T47D (cell line): ENCODE data around the gene DPF3.

Experiments
- DNase-seq, 2 experiments: peaks; one replicate each; pipeline versions ENCODE4 v3.0.0 to v3.0.0-alpha.2; 2011 to 2012; ENCODE audit warnings: low read depth in 1 of 2, low spot score in 1 of 2
- JUND ChIP-seq: IDR thresholded peaks from 2 replicates; pipeline ENCODE4 v1.6.1; 2012; ENCODE audit warnings: low read depth
- in situ Hi-C: cut with HindIII; loops from 2 replicates; pipeline ENCODE4 v1.10.0; 2016; ENCODE audit warnings: low sequenced_read_pairs, low pct_unique_long_range_greater_than_20kb

Gene DPF3

DNA sequence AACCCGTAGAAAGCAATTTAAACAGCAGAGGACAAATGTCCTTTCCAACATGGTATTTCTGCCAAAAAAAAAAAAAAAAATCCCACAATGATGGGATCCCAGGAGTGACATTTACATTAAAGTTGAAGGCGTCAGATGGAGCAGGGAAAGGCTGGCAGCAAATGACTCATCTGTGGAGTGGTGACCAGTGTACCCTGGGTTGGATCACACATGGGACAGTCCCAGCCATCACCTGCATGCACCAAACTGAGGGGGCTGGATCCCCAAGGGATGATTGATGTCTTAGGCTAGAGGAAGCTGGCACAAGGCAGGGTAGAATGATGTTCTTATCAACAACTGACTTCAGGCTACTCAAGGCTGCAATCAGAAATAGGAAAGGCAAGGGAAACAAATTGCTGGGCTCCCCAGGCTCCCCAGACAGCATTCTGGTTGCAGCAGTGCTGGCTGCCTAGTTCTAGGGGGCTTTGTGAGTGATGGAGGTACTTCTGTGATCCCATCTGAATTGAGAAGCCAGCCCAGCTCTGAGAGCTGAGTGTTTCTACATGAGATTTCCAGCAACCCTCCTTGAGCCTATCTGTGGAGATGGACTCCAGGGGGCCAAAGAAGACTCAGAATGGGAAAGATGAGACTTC lies 117.9 kb downstream of the DPF3 start:
- TF ChIP-seq JUND: no peak
- in situ Hi-C loops: no loop called here
- DNase-seq: no peak

GRCh38 chr14:72774894-72775620 lies 118.8 kb downstream of the DPF3 start:
- in situ Hi-C loops: no loop called here
- DNase-seq: no peak
- TF ChIP-seq JUND: no peak

- in situ Hi-C loops: no loop called here
- no peak for TF ChIP-seq JUND
- no peak for DNase-seq
Observed at GRCh38 chr14:72774141-72774540, 119.8 kb downstream of the DPF3 start.

DNA sequence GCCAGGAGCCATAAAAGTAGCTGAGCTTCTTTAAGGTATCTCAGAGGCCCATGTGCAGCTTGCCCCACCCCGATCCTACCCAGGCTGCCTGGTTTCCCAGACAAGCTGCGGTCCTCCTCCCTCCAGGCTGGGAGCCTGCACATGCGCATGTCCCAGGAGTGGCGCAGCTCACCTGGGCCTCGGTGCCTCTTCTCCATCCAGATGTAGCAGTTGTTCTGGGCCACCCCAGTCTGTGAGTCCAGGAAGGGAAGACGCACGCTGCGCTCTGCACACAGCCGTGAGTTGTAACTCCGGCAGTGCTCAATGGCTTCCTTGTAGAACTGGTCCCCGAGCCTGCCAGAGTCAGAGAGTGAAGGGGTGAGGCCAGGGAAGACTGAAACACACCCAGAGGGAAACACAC lies 122.3 kb downstream of the DPF3 start:
- no peak for TF ChIP-seq JUND

GRCh38 chr14:72766296-72766695 lies 127.6 kb downstream of the DPF3 start:
- DNase-seq: no peak
- in situ Hi-C loops: no loop called here
- no peak for TF ChIP-seq JUND

More for the DNA sequence above, 122.3 kb downstream of the DPF3 start:
- in situ Hi-C loops: no loop called here
- DNase-seq: no peak

DNA sequence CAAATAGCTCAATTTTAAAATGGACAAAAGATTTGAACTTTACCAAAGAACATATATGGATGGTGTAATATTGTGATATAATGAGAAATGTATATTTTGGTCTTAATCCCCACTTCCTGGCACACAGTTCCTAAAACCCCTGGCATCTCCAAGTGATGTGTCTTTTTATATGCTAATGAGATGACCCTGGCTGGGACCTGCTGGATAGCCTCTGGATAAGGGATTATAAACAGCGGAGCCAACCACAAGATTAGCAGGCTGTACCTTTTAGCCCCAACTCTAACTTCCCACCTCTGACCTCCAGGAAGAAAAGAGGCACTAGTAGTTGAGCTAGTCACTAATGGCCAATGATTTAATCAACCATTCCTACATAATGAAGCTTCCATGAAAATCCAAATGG lies 130.0 kb downstream of the DPF3 start:
- DNase-seq: no peak
- in situ Hi-C loops: no loop called here
- no peak for TF ChIP-seq JUND

- in situ Hi-C loops: no loop called here
Observed at GRCh38 chr14:72759670-72760069, 134.2 kb downstream of the DPF3 start.

DNA sequence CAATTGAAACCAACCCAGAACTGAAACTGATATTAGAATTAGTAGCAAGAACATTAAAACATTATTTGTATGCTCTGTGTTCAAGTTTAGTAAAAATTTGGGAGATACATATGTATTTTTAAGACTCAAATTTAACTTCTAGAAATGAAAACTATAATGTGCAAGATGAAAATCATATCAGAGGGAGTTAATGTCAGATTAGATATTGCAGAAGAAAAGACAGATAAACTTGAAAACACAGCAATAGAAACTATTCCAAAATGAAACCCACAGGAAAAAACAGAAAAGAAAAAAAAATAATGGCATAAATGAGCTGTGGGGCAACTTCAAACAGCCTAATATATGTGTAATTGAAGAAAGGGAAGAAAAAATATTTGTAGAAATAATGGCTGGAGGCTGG lies 134.9 kb downstream of the DPF3 start:
- in situ Hi-C loops: no loop called here
- DNase-seq: no peak
- TF ChIP-seq JUND: no peak

More at GRCh38 chr14:72759670-72760069, 134.2 kb downstream of the DPF3 start:
- TF ChIP-seq JUND: no peak
- DNase-seq: no peak

DNA sequence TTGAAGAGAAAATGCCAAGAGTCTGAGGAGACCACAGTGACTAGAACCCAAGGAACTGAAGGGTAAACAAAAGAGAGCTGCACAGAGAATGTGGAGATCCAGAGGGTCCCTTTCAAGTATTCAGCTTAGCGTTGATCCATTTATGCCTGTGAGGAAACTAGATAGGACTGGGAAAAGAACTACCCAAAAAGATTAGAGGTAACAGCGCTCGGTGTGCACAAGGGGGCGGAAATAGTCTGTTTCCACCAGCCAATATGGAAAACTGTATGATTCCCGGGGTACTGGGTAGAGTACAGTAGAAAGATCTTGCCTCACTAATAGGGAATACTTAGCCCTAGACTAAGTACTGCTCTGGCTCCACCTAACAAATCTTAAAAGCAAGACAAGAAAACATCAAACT lies 135.5 kb downstream of the DPF3 start:
- DNase-seq: no peak
- in situ Hi-C loops: no loop called here
- no peak for TF ChIP-seq JUND

- no peak for TF ChIP-seq JUND
- no peak for DNase-seq
- in situ Hi-C loops: no loop called here
Observed at GRCh38 chr14:72756967-72757366, 136.9 kb downstream of the DPF3 start.

- DNase-seq: no peak
- TF ChIP-seq JUND: no peak
- in situ Hi-C loops: no loop called here
Observed at GRCh38 chr14:72755766-72756165, 138.1 kb downstream of the DPF3 start.

- in situ Hi-C loops: no loop called here
- DNase-seq: no peak
Observed at GRCh38 chr14:72754949-72755348, 139.0 kb downstream of the DPF3 start.

GRCh38 chr14:72753879-72754400 lies 140.0 kb downstream of the DPF3 start:
- in situ Hi-C loops: no loop called here
- no peak for TF ChIP-seq JUND
- DNase-seq: no peak

More at GRCh38 chr14:72754949-72755348, 139.0 kb downstream of the DPF3 start:
- no peak for TF ChIP-seq JUND
